Stimulated activated CD4-positive, alpha-beta T cell treated with anti-CD3 and anti-CD28 coated beads, TNF-alpha, amount 100 ng/mL, for 48 hours (primary cell): ENCODE data around the gene TASP1.
"Not testable (repeated sequence)": the region's sequence is repeated elsewhere in the genome, so short reads cannot be mapped to it uniquely, and the experiment has no call there.

Experiments used
- DNase-seq, 3 donors: peaks; one replicate each; pipeline ENCODE4 v3.0.0-alpha.2; 2020; ENCODE audit warnings: low read depth in 3 of 3

Gene TASP1

GRCh38 chr20:13648291-13649228, 9.8 kb upstream of the TASP1 start:
- DNase-seq = no peak

- no peak for DNase-seq
Measured at GRCh38 chr20:13644010-13644409, 5.3 kb upstream of the TASP1 start.

- DNase-seq = no peak
Measured at GRCh38 chr20:13639150-13639497, 392 bp upstream of the TASP1 start.

GRCh38 chr20:13638162-13638495, 603 bp downstream of the TASP1 start:
- no peak for DNase-seq

- no peak for DNase-seq
Measured at GRCh38 chr20:13632431-13632830, 6.3 kb downstream of the TASP1 start.

- DNase-seq = not testable (repeated sequence)
Measured at GRCh38 chr20:13627525-13627924, 11.2 kb downstream of the TASP1 start.

- DNase-seq = no peak
Measured at GRCh38 chr20:13626724-13627123, 12.0 kb downstream of the TASP1 start.

GRCh38 chr20:13625304-13625979, 13.3 kb downstream of the TASP1 start:
- no peak for DNase-seq

GRCh38 chr20:13619415-13619814, 19.3 kb downstream of the TASP1 start:
- not testable (repeated sequence) for DNase-seq

GRCh38 chr20:13618456-13618855, 20.3 kb downstream of the TASP1 start:
- not testable (repeated sequence) for DNase-seq

GRCh38 chr20:13617585-13617984, 21.1 kb downstream of the TASP1 start:
- not testable (repeated sequence) for DNase-seq

GRCh38 chr20:13616713-13617112, 22.0 kb downstream of the TASP1 start:
- DNase-seq = not testable (repeated sequence)

GRCh38 chr20:13613917-13614316, 24.8 kb downstream of the TASP1 start:
- DNase-seq = no peak

- DNase-seq = no peak
Measured at GRCh38 chr20:13611611-13612125, 27.1 kb downstream of the TASP1 start.

- no peak for DNase-seq
Measured at GRCh38 chr20:13610184-13610583, 28.5 kb downstream of the TASP1 start.

GRCh38 chr20:13608066-13608465, 30.7 kb downstream of the TASP1 start:
- DNase-seq = no peak

GRCh38 chr20:13593423-13593822, 45.3 kb downstream of the TASP1 start:
- not testable (repeated sequence) for DNase-seq

- no peak for DNase-seq
Measured at GRCh38 chr20:13588049-13588448, 50.7 kb downstream of the TASP1 start.

GRCh38 chr20:13587370-13587769, 51.4 kb downstream of the TASP1 start:
- no peak for DNase-seq

GRCh38 chr20:13586133-13586532, 52.6 kb downstream of the TASP1 start:
- no peak for DNase-seq

GRCh38 chr20:13581451-13581850, 57.3 kb downstream of the TASP1 start:
- DNase-seq = no peak

- no peak for DNase-seq
Measured at GRCh38 chr20:13580707-13581106, 58.0 kb downstream of the TASP1 start.

GRCh38 chr20:13574071-13574470, 64.7 kb downstream of the TASP1 start:
- no peak for DNase-seq
